HG03469 (cell line): ENCODE data around the gene PLS3.
"Not testable (repeated sequence)": the region's sequence is repeated elsewhere in the genome, so short reads cannot be mapped to it uniquely, and the experiment has no call there.

Experiments used
- ATAC-seq: cut with Tn5 transposase; IDR thresholded peaks from one replicate; pipeline ENCODE4 v1.9.1; 2021; ENCODE audit warnings: mild to moderate bottlenecking, moderate library complexity, moderate number of reproducible peaks; ENCODE audit not compliant: unreplicated experiment

The PLS3 gene

GRCh38 chrX:115603534-115604074 is 42.6 kb downstream of the PLS3 start:
- ATAC-seq = no peak

GRCh38 chrX:115606861-115607260 is 45.9 kb downstream of the PLS3 start:
- no peak for ATAC-seq

GRCh38 chrX:115609621-115610020 is 48.6 kb downstream of the PLS3 start:
- ATAC-seq = no peak

- peak; percentile 99 for ATAC-seq
Observed at GRCh38 chrX:115616943-115617563, 56.1 kb downstream of the PLS3 start.

- ATAC-seq = no peak
Observed at GRCh38 chrX:115622534-115622933, 61.6 kb downstream of the PLS3 start.

GRCh38 chrX:115624916-115625315 is 63.9 kb downstream of the PLS3 start:
- no peak for ATAC-seq

GRCh38 chrX:115625572-115626301 is 64.8 kb downstream of the PLS3 start:
- ATAC-seq = no peak

GRCh38 chrX:115630204-115630603 is 69.2 kb downstream of the PLS3 start:
- ATAC-seq = no peak

GRCh38 chrX:115632455-115632854 is 71.5 kb downstream of the PLS3 start:
- ATAC-seq = no peak

- not testable (repeated sequence) for ATAC-seq
Observed at GRCh38 chrX:115633397-115633796, 72.4 kb downstream of the PLS3 start.

- no peak for ATAC-seq
Observed at GRCh38 chrX:115639334-115639880, 78.4 kb downstream of the PLS3 start.

- no peak for ATAC-seq
Observed at GRCh38 chrX:115642311-115642710, 81.3 kb downstream of the PLS3 start.

- no peak for ATAC-seq
Observed at GRCh38 chrX:115642895-115643530, 82.0 kb downstream of the PLS3 start.

GRCh38 chrX:115644397-115644796 is 83.4 kb downstream of the PLS3 start:
- ATAC-seq = not testable (repeated sequence)

- ATAC-seq = no peak
Observed at GRCh38 chrX:115649461-115650063, 88.6 kb downstream of the PLS3 start.

GRCh38 chrX:115650449-115650848 is 89.5 kb downstream of the PLS3 start:
- no peak for ATAC-seq

GRCh38 chrX:115650916-115651315 is 89.9 kb downstream of the PLS3 start:
- ATAC-seq = peak; percentile 46

GRCh38 chrX:115652221-115652620 is 91.2 kb downstream of the PLS3 start:
- no peak for ATAC-seq

GRCh38 chrX:115665122-115665521 is 104.1 kb downstream of the PLS3 start:
- no peak for ATAC-seq

- ATAC-seq = no peak
Observed at GRCh38 chrX:115679460-115679859, 118.5 kb downstream of the PLS3 start.

GRCh38 chrX:115687595-115687994 is 126.6 kb downstream of the PLS3 start:
- ATAC-seq = no peak
